ENCODE data around the gene SLC40A1.

Gene SLC40A1

DNA sequence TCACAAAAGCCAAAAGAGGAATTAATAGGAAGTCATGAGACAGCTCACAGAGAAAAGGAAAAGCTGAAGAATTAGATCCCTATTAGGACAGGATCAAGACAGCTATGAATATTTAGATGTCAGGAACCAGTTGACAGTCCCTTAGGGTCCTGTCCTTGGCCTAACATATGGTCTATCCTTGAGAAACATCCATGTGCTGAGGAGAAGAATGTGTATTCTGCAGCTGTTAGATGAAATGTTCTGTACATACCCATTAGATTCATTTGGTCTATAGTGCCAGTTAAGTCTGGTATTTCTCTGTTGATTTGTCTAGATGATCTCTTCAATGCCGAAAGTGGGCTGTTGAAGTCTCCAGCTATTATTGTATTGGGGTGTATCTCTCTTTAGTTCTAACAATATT is 37.6 kb upstream of the SLC40A1 start:
- no peak overlapping the region for H3K9ac ChIP-seq
- no peaks in the 10 kb centered on the region for H4K20me1 ChIP-seq
- no peaks in the 10 kb centered on the region for H3K9me3 ChIP-seq (replicated peaks in 1 of 11)
- no peaks in the 10 kb centered on the region for H3K27me3 ChIP-seq
- H3K36me3 ChIP-seq: no peaks in the 10 kb centered on the region
- H3K4me2 ChIP-seq: no peak overlapping the region; a peak in 1 of 22 replicates
- H3K27ac ChIP-seq: no peak overlapping the region
- H3K4me3 ChIP-seq: no peak overlapping the region
- peaks cover 0 to 25% (median 0%) of the 10 kb centered on the region in 10 experiments; a peak in 4 of 20 replicates for H3K4me1 ChIP-seq
- TF ChIP-seq Cebpa-rat (IDR thresholded peaks at IDR 0.05): no peak

DNA sequence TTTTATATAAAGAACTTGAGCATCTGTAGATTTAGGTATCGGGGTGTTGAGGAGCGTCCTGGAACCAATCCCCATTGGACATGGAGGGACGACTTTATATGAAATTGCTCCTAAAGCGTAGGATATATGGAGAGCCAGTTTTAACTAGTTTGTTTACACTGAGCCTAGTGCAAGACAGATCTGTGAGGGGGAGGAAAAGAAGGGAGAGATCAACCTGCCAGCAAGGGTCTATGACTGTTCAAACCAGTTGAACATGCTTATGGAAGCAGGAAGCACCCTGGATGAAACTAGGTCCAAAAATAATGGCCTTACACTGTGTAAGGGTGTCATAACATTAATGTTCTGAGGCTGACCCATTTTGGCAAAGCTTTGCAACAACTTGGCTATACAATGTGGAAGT is 34.0 kb upstream of the SLC40A1 start:
- Histone ChIP-seq H3K9ac (no peak overlapping the region), H4K20me1 (no peaks in the 10 kb centered on the region), H3K36me3 (no peaks in the 10 kb centered on the region), H3K4me2 (no peak overlapping the region), H3K4me3 (no peak overlapping the region), H3K27me3 (no peaks in the 10 kb centered on the region), H3K27ac (no peak overlapping the region), H3K9me3 (replicated peaks in 1 of 11) (no peaks in the 10 kb centered on the region), H3K4me1 (peaks cover 0 to 18% (median 0%) of the 10 kb centered on the region in 10 experiments; a peak in 4 of 20 replicates)
- TF ChIP-seq Cebpa-rat (IDR thresholded peaks at IDR 0.05): no peak

DNA sequence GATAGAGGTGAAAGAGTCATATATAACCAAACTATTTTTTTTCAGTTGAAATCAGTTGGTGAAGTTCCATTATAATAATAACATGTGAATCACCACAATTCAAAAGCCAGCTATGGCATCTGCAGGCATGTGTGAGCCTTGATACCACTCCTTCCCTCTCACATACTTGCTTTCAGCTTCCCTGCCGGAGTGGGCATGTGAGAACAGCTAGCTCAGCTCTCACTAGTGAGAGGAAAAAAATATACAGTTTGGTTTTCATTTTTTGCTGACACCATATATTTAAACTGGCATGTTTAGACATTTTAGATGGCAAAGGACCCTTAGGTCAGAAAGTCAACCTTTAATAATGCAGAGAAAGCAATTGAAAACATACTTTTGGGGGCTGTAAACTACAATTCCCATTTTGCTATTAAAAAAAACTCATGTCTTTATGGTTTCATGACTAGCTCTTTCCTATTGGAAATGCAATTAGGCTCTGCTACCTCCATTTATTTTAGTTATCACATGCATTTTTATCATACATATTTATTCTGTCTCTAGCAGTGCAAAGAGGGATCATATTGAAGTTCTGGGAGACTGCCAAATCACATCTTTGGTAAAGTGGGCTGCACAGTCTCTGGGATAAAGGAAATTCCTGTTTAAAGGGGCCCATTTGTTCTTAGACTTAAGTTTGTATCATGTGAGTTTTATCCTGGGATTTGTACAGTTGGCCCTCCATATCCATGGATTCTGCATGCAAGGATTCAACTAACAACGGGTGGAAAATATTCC is 33.2 kb upstream of the SLC40A1 start:
- Histone ChIP-seq H4K20me1 (no peaks in the 10 kb centered on the region), H3K4me3 (no peak overlapping the region), H3K4me1 (peaks cover 0 to 18% (median 0%) of the 10 kb centered on the region in 10 experiments; a peak in 4 of 20 replicates), H3K27me3 (no peaks in the 10 kb centered on the region), H3K9me3 (replicated peaks in 1 of 11) (no peaks in the 10 kb centered on the region), H3K36me3 (no peaks in the 10 kb centered on the region), H3K27ac (no peak overlapping the region), H3K9ac (no peak overlapping the region), H3K4me2 (peak overlapping the region in 2 of 11 experiments; percentile 5 to 22; a peak in 2 of 22 replicates)
- TF ChIP-seq Cebpa-rat (IDR thresholded peaks at IDR 0.05): no peak

DNA sequence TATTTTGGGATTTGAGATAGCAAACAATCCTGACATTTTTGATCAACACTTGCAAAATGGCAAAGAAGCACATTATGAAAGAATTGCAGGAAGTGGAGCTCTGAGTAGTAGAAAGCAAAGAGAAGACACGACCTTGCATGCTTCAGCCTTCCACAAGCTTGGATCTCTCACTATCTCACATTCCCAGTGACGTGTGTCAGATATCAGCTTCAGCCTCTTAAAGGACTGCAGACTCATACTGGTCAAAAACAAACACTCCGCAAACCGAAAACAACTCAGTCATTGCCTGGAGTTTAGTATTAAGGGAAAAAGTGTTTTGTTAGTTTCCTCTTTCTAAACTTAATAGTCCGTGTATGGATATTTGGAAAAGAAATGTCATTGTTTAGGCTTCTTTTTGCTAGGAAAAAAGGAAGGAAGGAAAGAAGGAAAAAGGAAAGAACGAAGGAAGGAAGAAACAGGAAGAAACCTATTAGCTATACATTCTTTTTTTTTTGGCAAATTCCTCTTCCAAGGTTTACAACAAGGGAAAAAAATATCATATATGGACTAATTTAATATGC is 32.6 kb upstream of the SLC40A1 start:
- Histone ChIP-seq H4K20me1 (no peaks in the 10 kb centered on the region), H3K4me2 (peak overlapping the region in 2 of 11 experiments; percentile 5 to 45; a peak in 3 of 22 replicates), H3K9ac (no peak overlapping the region), H3K9me3 (replicated peaks in 1 of 11) (no peaks in the 10 kb centered on the region), H3K27me3 (no peaks in the 10 kb centered on the region), H3K4me1 (peaks cover 0 to 17% (median 0%) of the 10 kb centered on the region in 10 experiments; a peak in 4 of 20 replicates), H3K36me3 (no peaks in the 10 kb centered on the region), H3K4me3 (no peak overlapping the region), H3K27ac (no peak overlapping the region)
- TF ChIP-seq Cebpa-rat (IDR thresholded peaks at IDR 0.05): no peak

DNA sequence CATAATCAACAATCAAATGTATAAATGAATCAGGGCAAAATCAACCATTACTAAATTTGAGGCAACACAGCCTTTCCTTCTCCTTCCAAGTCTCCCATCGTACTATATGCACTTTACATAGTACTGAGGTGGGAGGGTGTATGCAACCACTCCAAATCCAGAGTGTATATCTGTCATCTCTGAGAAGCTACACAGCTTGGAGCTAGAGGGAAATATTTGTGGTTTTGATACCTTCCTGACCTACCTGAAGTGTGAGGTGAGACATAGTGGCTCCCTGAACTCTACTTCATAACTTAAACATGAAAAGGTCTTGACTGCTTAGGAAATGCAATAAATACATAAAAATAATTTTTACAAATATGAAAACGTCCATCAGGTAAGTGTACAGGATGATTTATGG is 30.1 kb upstream of the SLC40A1 start:
- Histone ChIP-seq H3K36me3 (no peaks in the 10 kb centered on the region), H3K4me3 (no peak overlapping the region), H3K9me3 (replicated peaks in 1 of 11) (no peaks in the 10 kb centered on the region), H3K27ac (no peak overlapping the region), H3K4me2 (no peak overlapping the region), H4K20me1 (no peaks in the 10 kb centered on the region), H3K9ac (no peak overlapping the region), H3K4me1 (peaks cover 0 to 12% (median 0%) of the 10 kb centered on the region in 10 experiments; a peak in 4 of 20 replicates), H3K27me3 (no peaks in the 10 kb centered on the region)
- TF ChIP-seq Cebpa-rat (IDR thresholded peaks at IDR 0.05): no peak

DNA sequence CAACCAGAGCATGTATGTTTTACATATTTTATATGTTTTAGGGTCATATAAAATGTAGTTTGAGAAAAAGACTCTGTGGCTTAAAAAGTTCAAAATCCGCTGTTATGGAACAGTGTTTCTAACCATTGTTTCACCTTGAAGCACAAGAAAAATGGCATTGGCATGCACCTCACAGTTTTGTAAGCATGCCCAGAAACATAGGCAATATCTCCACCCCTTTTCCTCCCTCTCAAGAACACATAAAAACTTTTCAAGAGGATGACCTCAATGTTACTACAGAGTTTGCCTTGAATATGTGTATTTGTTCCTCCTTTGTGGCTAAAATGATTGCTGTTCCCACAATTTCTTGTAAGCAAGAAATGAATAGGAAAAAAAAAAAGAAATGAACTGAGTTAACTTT is 29.3 kb upstream of the SLC40A1 start:
- no peak for TF ChIP-seq Cebpa-rat (IDR thresholded peaks at IDR 0.05)
- H3K36me3 ChIP-seq: no peaks in the 10 kb centered on the region
- H3K9ac ChIP-seq: no peak overlapping the region
- no peak overlapping the region for H3K4me3 ChIP-seq
- H4K20me1 ChIP-seq: no peaks in the 10 kb centered on the region
- H3K27ac ChIP-seq: no peak overlapping the region
- no peaks in the 10 kb centered on the region for H3K27me3 ChIP-seq
- peaks cover 0 to 12% (median 0%) of the 10 kb centered on the region in 10 experiments; a peak in 4 of 20 replicates for H3K4me1 ChIP-seq
- H3K4me2 ChIP-seq: no peak overlapping the region
- H3K9me3 ChIP-seq (replicated peaks in 1 of 11): no peaks in the 10 kb centered on the region

DNA sequence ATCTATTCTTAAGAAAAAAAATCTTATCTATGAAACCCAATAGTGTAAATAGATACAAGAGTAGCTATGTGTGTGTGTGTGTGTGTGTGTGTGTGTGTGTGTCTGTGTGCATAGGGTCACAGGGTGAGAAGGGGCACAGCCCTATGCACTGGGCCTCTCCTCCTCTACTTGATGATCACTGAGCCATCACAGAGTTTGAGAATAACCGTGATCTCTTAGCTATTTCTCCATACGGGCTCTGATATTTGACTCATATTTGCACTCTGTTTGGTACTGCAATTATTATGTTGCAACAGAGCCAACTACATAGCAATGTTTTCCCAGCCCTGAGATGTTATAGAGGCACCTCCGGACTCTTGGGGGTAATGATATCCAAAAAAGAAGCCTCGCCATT is 28.8 kb upstream of the SLC40A1 start:
- Histone ChIP-seq H3K36me3 (no peaks in the 10 kb centered on the region), H4K20me1 (no peaks in the 10 kb centered on the region), H3K27ac (no peak overlapping the region), H3K9me3 (replicated peaks in 1 of 11) (no peaks in the 10 kb centered on the region), H3K4me2 (no peak overlapping the region), H3K27me3 (no peaks in the 10 kb centered on the region), H3K9ac (no peak overlapping the region), H3K4me1 (peaks cover 0 to 12% (median 0%) of the 10 kb centered on the region in 10 experiments; a peak in 4 of 20 replicates), H3K4me3 (no peak overlapping the region)
- no peak for TF ChIP-seq Cebpa-rat (IDR thresholded peaks at IDR 0.05)

DNA sequence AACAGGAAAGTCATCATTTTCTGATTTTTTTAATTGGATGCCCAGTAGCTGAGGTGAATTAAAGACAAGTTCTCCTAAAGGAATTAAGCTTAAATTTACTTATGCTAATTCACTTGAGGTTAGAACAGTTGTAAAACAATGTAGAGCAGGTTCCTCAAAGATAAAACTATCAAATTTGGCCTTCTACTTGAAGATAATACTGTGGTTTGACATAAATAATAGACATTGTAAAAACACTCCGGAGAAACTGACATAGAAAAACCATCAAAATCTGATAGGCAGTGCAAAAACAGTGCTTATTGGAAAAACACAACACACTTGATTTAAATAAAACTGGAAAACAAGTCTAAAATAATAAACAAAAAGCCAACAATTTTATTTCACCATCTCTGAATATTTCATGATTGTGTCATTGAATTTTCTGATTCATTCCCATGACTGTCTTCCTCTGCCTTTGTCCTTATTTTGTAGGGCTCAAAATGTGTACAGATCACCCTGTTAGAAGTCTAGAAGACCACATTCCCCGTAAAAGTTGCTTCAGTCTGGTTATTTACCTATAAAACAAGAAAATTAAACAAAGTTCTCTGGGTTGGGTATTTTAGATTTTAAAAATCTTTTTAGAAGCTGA is 28.3 kb upstream of the SLC40A1 start:
- H3K4me3 ChIP-seq: no peak overlapping the region
- TF ChIP-seq Cebpa-rat (IDR thresholded peaks at IDR 0.05): no peak
- no peak overlapping the region for H3K4me2 ChIP-seq
- no peaks in the 10 kb centered on the region for H3K9me3 ChIP-seq (replicated peaks in 1 of 11)
- no peak overlapping the region for H3K9ac ChIP-seq
- H3K27me3 ChIP-seq: no peaks in the 10 kb centered on the region
- peaks cover 0 to 11% (median 0%) of the 10 kb centered on the region in 10 experiments; a peak in 4 of 20 replicates for H3K4me1 ChIP-seq
- H3K36me3 ChIP-seq: no peaks in the 10 kb centered on the region
- H3K27ac ChIP-seq: no peak overlapping the region
- H4K20me1 ChIP-seq: no peaks in the 10 kb centered on the region

DNA sequence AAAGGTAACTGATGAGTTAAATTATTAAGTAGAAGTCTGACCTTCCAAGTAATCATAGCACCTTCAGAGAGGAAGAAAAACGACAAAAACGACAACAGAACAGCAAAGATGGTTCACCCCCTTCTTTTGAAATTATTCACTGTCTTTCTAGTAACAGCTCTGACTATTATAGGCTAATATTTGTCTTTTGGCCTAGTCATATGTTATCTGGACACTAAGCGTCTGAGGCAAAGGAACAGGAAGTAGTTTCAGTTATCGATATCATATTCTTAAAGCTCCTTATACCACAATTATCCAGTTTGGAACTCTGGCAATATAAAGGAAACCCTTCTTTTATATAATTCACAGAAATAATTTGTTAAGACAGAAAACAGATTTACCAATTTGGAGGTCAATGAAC is 27.6 kb upstream of the SLC40A1 start:
- no peak for TF ChIP-seq Cebpa-rat (IDR thresholded peaks at IDR 0.05)
- Histone ChIP-seq H3K9me3 (replicated peaks in 1 of 11) (no peaks in the 10 kb centered on the region), H3K4me1 (peaks cover 0 to 4% (median 0%) of the 10 kb centered on the region in 10 experiments; a peak in 4 of 20 replicates), H4K20me1 (no peaks in the 10 kb centered on the region), H3K36me3 (no peaks in the 10 kb centered on the region), H3K9ac (no peak overlapping the region), H3K4me2 (no peak overlapping the region), H3K27ac (no peak overlapping the region), H3K4me3 (no peak overlapping the region), H3K27me3 (no peaks in the 10 kb centered on the region)
